H1 (cell line): ENCODE results near the gene DUS4L. TPM values are rescaled to one million over a fixed set of nuclear protein-coding genes. Genes with fewer than 3 reads are reported as not detected.

Experiments used
- CTCF ChIA-PET: fragments of 300-600 bp; sonication (Branson Sonifier 250); formaldehyde crosslinking; loops from one replicate; lab custom pipeline; 2021; ENCODE audit not compliant: partially characterized antibody; lab: Charles Lee
- POLR2A ChIA-PET: fragments of 300-600 bp; sonication (Branson Sonifier 250); formaldehyde crosslinking; loops from one replicate; lab custom pipeline; 2021; ENCODE audit warnings: inconsistent platforms; ENCODE audit not compliant: partially characterized antibody; lab: Charles Lee
- DNase-seq, 2 experiments: peaks; one replicate each; pipeline versions ENCODE4 v3.0.0 to v3.0.0-alpha.2; 2010 to 2022; ENCODE audit warnings: low spot score in 2 of 2, low read depth in 1 of 2, mixed read lengths in 1 of 2
- FAIRE-seq: peaks from 2 replicates; lab custom pipeline; 2011; peaks lifted over from hg19 to GRCh38; lab: Jason Lieb, UNC
- H2AFZ ChIP-seq: 2 replicates; pipeline ENCODE4 v1.8.1; 2012; ENCODE audit warnings: low read length, inconsistent platforms
- H2AK5ac ChIP-seq: 2 replicates; pipeline ENCODE4 v1.6.1; 2013; ENCODE audit warnings: low read depth, low read length
- H2BK120ac ChIP-seq: replicated peaks from 2 replicates; pipeline ENCODE3; 2013; ENCODE audit warnings: low read depth, low read length, inconsistent platforms
- H2BK12ac ChIP-seq: 2 replicates; pipeline ENCODE4 v1.6.1; 2013; ENCODE audit warnings: low read depth, low read length
- H2BK15ac ChIP-seq: 2 replicates; pipeline ENCODE4 v1.6.1; 2013; ENCODE audit warnings: low read length
- H2BK20ac ChIP-seq: 2 replicates; pipeline ENCODE4 v1.6.1; 2013; ENCODE audit warnings: low read length
- H2BK5ac ChIP-seq: 2 replicates; pipeline ENCODE4 v1.6.1; 2013; ENCODE audit warnings: low read depth, low read length
- H3K14ac ChIP-seq: 2 replicates; pipeline ENCODE4 v1.6.1; 2013; ENCODE audit warnings: inconsistent platforms; ENCODE audit not compliant: insufficient read length
- H3K18ac ChIP-seq: 2 replicates; pipeline ENCODE4 v1.6.1; 2013; ENCODE audit warnings: low read length; ENCODE audit errors: extremely low read depth
- H3K23ac ChIP-seq: 2 replicates; pipeline ENCODE4 v1.6.1; 2013; ENCODE audit warnings: inconsistent platforms; ENCODE audit not compliant: insufficient read length
- H3K23me2 ChIP-seq: 2 replicates; pipeline ENCODE4 v1.6.1; 2013; ENCODE audit warnings: low read depth, low read length
- H3K27ac ChIP-seq: 2 replicates; pipeline ENCODE4 v1.6.1; 2011; ENCODE audit warnings: low read depth, low read length, inconsistent platforms
- H3K27me3 ChIP-seq, 4 experiments: replicated peaks in 1 of 4; 1 replicate in 1 of 4; 2 replicates in 3 of 4; pipeline versions ENCODE4 v1.6.1 to v1.8.1; 2011 to 2013; ENCODE audit warnings: low read length in 3 of 4, mild to moderate bottlenecking in 3 of 4, inconsistent platforms in 2 of 4, mixed read lengths in 2 of 4, moderate library complexity in 1 of 4; ENCODE audit not compliant: control insufficient read depth in 3 of 4, insufficient read depth in 3 of 4; ENCODE audit errors: extremely low read depth in 1 of 4
- H3K36me3 ChIP-seq, 4 experiments: 2 replicates each; pipeline versions ENCODE4 v1.6.1 to v1.8.1; 2011 to 2013; ENCODE audit warnings: mild to moderate bottlenecking in 4 of 4, low read length in 3 of 4, moderate library complexity in 2 of 4, control low read depth in 1 of 4, inconsistent platforms in 1 of 4; ENCODE audit not compliant: insufficient read depth in 4 of 4, control insufficient read depth in 2 of 4
- H3K4ac ChIP-seq: replicated peaks from 2 replicates; pipeline ENCODE3; 2013; ENCODE audit warnings: low read length, low read depth, mixed read lengths, inconsistent platforms; ENCODE audit not compliant: insufficient read length
- H3K4me1 ChIP-seq, 4 experiments: replicated peaks in 1 of 4; 1 replicate in 1 of 4; 2 replicates in 3 of 4; pipeline versions ENCODE4 v1.6.1 to v1.8.1; 2011 to 2013; ENCODE audit warnings: low read length in 3 of 4, inconsistent platforms in 2 of 4, mixed read lengths in 1 of 4; ENCODE audit not compliant: insufficient read depth in 4 of 4, control insufficient read depth in 3 of 4
- H3K4me2 ChIP-seq, 2 experiments: 2 replicates each; pipeline versions ENCODE4 v1.6.1 to v1.8.1; 2011 to 2013; ENCODE audit warnings: low read depth in 2 of 2, low read length in 2 of 2, control low read depth in 1 of 2, inconsistent platforms in 1 of 2, mild to moderate bottlenecking in 1 of 2; ENCODE audit not compliant: insufficient read depth in 1 of 2
- H3K4me3 ChIP-seq, 4 experiments: fragments of 200-600, 300-600 bp in 1 of 4; sonication (generic), shearing (Covaris generic), sonication (Bioruptor Twin) in 1 of 4; 2 replicates each; pipeline versions ENCODE4 v1.5.1 to v1.8.1; 2011 to 2016; ENCODE audit warnings: low read length in 4 of 4, low read depth in 3 of 4, control low read depth in 2 of 4, inconsistent platforms in 2 of 4, mild to moderate bottlenecking in 2 of 4, mixed read lengths in 1 of 4, moderate library complexity in 1 of 4; ENCODE audit not compliant: insufficient read depth in 2 of 4; ENCODE audit errors: extremely low read depth in 1 of 4
- H3K56ac ChIP-seq: replicated peaks from 2 replicates; pipeline ENCODE3; 2013; ENCODE audit warnings: low read depth, mild to moderate bottlenecking, mixed read lengths, low read length, inconsistent platforms; ENCODE audit not compliant: insufficient read length
- H3K79me1 ChIP-seq: 2 replicates; pipeline ENCODE4 v1.6.1; 2013; ENCODE audit warnings: low read depth, low read length, control low read depth
- H3K79me2 ChIP-seq, 2 experiments: 2 replicates each; pipeline versions ENCODE4 v1.6.1 to v1.8.1; 2012 to 2013; ENCODE audit warnings: low read length in 2 of 2, mild to moderate bottlenecking in 2 of 2, inconsistent platforms in 1 of 2; ENCODE audit not compliant: insufficient read depth in 2 of 2, control insufficient read depth in 1 of 2
- H3K9ac ChIP-seq, 4 experiments: replicated peaks in 1 of 4; 1 replicate in 1 of 4; 2 replicates in 3 of 4; pipeline versions ENCODE4 v1.6.1 to v1.8.1; 2011 to 2013; ENCODE audit warnings: low read depth in 3 of 4, low read length in 3 of 4, control low read depth in 2 of 4, mild to moderate bottlenecking in 2 of 4, moderate library complexity in 2 of 4, inconsistent platforms in 1 of 4; ENCODE audit errors: extremely low read depth in 1 of 4
- H3K9me3 ChIP-seq, 2 experiments: 2 replicates each; pipeline versions ENCODE4 v1.6.1 to v1.8.1; 2012 to 2013; ENCODE audit warnings: mild to moderate bottlenecking in 2 of 2, moderate library complexity in 2 of 2, control low read depth in 1 of 2, inconsistent platforms in 1 of 2, low read depth in 1 of 2, low read length in 1 of 2, mixed read lengths in 1 of 2; ENCODE audit not compliant: insufficient read depth in 2 of 2
- H4K20me1 ChIP-seq, 2 experiments: replicated peaks in 1 of 2; 2 replicates each; pipeline versions ENCODE3 to v1.8.1; 2011 to 2013; ENCODE audit warnings: inconsistent platforms in 2 of 2, low read length in 2 of 2, mild to moderate bottlenecking in 1 of 2; ENCODE audit not compliant: insufficient read depth in 2 of 2, control insufficient read depth in 1 of 2
- H4K5ac ChIP-seq: 2 replicates; pipeline ENCODE4 v1.6.1; 2013; ENCODE audit warnings: low read length, low read depth, mixed read lengths, inconsistent platforms; ENCODE audit not compliant: insufficient read length
- H4K8ac ChIP-seq: 2 replicates; pipeline ENCODE4 v1.8.0; 2013; ENCODE audit warnings: mild to moderate bottlenecking, moderate library complexity, low read length, inconsistent platforms; ENCODE audit not compliant: insufficient read depth; ENCODE audit errors: extremely low read depth
- H4K91ac ChIP-seq: replicated peaks from 2 replicates; pipeline ENCODE3; 2013; ENCODE audit warnings: low read length, mixed read lengths, inconsistent platforms; ENCODE audit not compliant: insufficient read length
- CBX8 ChIP-seq: fragments of 300-800, 300-1000 bp; sonication (generic); IDR thresholded peaks from 2 replicates; pipeline ENCODE4 v1.7.1; 2016; ENCODE audit warnings: low read depth, low read length, borderline replicate concordance
- CEBPB ChIP-seq: IDR thresholded peaks from 2 replicates; pipeline ENCODE4 v1.6.1; 2012; ENCODE audit warnings: low read depth, low read length
- CREB1 ChIP-seq: IDR thresholded peaks from 2 replicates; pipeline ENCODE4 v1.6.1; 2012; ENCODE audit warnings: inconsistent platforms
- EP300 ChIP-seq, 2 experiments: IDR thresholded peaks; 1 replicate in 1 of 2; 2 replicates in 1 of 2; pipeline ENCODE4 v1.6.1; 2011 to 2012; ENCODE audit warnings: low read depth in 2 of 2, low read length in 2 of 2, mild to moderate bottlenecking in 2 of 2, borderline replicate concordance in 1 of 2, inconsistent platforms in 1 of 2, moderate library complexity in 1 of 2
- EZH2 ChIP-seq: fragments of 200-600 bp; sonication (generic); IDR thresholded peaks from 2 replicates; pipeline ENCODE4 v1.7.1; 2012; ENCODE audit warnings: low read depth, mild to moderate bottlenecking, moderate library complexity, low read length, inconsistent platforms; ENCODE audit not compliant: severe bottlenecking
- MAFK ChIP-seq: IDR thresholded peaks from 2 replicates; pipeline ENCODE4 v1.6.1; 2012; ENCODE audit warnings: low read depth, mild to moderate bottlenecking, improper control_type of control experiment, low read length
- PHF8 ChIP-seq: fragments of 200-600 bp; sonication (generic); conservative IDR thresholded peaks from 2 replicates; pipeline ENCODE4 v1.7.1; 2012; ENCODE audit warnings: low read depth, mild to moderate bottlenecking, inconsistent platforms, low read length, moderate library complexity
- POLR2A ChIP-seq, 2 experiments: IDR thresholded peaks; 1 replicate in 1 of 2; 2 replicates in 1 of 2; pipeline ENCODE4 v1.6.1; 2011; ENCODE audit warnings: low read depth in 2 of 2, low read length in 2 of 2, mild to moderate bottlenecking in 2 of 2; ENCODE audit errors: control extremely low read depth in 1 of 2
- RAD21 ChIP-seq, 2 experiments: IDR thresholded peaks in 1 of 2; conservative IDR thresholded peaks in 1 of 2; 2 replicates each; pipeline ENCODE4 v1.6.1; 2011; ENCODE audit warnings: low read depth in 2 of 2, low read length in 2 of 2, improper control_type of control experiment in 1 of 2, inconsistent platforms in 1 of 2, mild to moderate bottlenecking in 1 of 2, moderate library complexity in 1 of 2
- RFX5 ChIP-seq: IDR thresholded peaks from 2 replicates; pipeline ENCODE4 v1.6.1; 2011; ENCODE audit warnings: low read depth, low read length, improper control_type of control experiment, borderline replicate concordance
- RNF2 ChIP-seq: fragments of 200-900, 300-1000 bp; sonication (generic); IDR thresholded peaks from 2 replicates; pipeline ENCODE4 v1.7.1; 2016; ENCODE audit warnings: borderline replicate concordance, low read depth, mild to moderate bottlenecking, antibody characterized with exemption, low read length; ENCODE audit not compliant: poor library complexity, severe bottlenecking; ENCODE audit errors: missing control alignments
- SRF ChIP-seq: IDR thresholded peaks from 2 replicates; pipeline ENCODE4 v1.6.1; 2011; ENCODE audit warnings: mild to moderate bottlenecking, low read depth, low read length, moderate library complexity
- TCF12 ChIP-seq: IDR thresholded peaks from 2 replicates; pipeline ENCODE4 v1.6.1; 2011; ENCODE audit warnings: low read depth, mild to moderate bottlenecking, low read length
- TEAD4 ChIP-seq: IDR thresholded peaks from 2 replicates; pipeline ENCODE4 v1.6.1; 2012; ENCODE audit warnings: low read depth, low read length, inconsistent platforms, mixed read lengths
- WGBS, 2 experiments: shearing (Covaris generic) in 1 of 2; methylation state at CpG; one replicate each; pipeline versions ENCODE4 v1.1.6 to v1.1.7; 2013 to 2015; ENCODE audit warnings: low lambda C conversion rate in 2 of 2, mixed read lengths in 2 of 2, inconsistent platforms in 1 of 2, low coverage in 1 of 2, missing lambda C conversion rate in 1 of 2; ENCODE audit not compliant: insufficient replicate concordance in 2 of 2, insufficient coverage in 1 of 2, insufficient read length in 1 of 2; ENCODE audit errors: extremely low coverage in 1 of 2, missing lambda C conversion rate in 1 of 2; 5-methylcytosine and 5-hydroxymethylcytosine counted together
- polyA plus RNA-seq, 7 experiments: library from polyadenylated mRNA; depleted of rRNA in 3 of 7; stranded (reverse) in 5 of 7; unstranded in 2 of 7; fragments of >200 nt in 5 of 7; fragments of 200-250 nt in 2 of 7; gene quantifications; 1 replicate in 5 of 7; 2 replicates in 1 of 7; 4 replicates in 1 of 7; pipeline versions ENCODE4 v1.2.1 to v1.2.3, GENCODE V29; 2011 to 2013; ENCODE audit warnings: missing spikeins in 2 of 7, mixed read lengths in 2 of 7
- total RNA-seq: library from RNA; stranded (reverse); fragmentation: NEBNext Ultra II Directional; extraction: Animal tissue kit (Norgen Biotek cat#: 25700); gene quantifications from 2 replicates; pipeline ENCODE4 v1.2.1, GENCODE V29; 2021

Gene DUS4L
- total and polyA plus RNA-seq, 2 of the 8 experiments (the other 6 are each of a cell fraction or from before 2014, with no cell fraction given): 6.1 to 11.5 TPM

DNA sequence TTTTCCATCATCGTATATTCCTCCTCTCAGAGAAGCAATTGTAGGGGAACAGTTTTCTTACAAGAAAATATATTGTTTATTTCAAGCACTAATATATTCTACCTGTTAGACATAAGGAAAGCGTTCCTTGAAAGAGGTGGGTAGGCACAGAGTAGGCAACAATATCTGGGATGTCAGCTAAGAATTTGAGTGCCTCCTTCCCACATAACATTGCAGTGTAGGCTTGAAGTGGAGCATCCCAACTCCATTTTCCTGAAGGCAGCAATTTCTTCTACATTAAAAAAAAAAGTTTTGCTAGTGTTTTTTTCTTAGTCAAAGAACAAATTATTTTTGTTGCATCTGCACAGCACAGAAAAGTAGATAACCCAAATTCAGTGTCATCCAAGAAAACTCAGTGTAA is 37.0 kb downstream of the DUS4L start:
- Histone ChIP-seq H3K18ac (no peak overlapping the region), H3K9ac (no peak overlapping the region), H4K91ac (no peak overlapping the region), H2BK5ac (no peak overlapping the region), H4K20me1 (no peaks in the 10 kb centered on the region), H3K23me2 (no peaks in the 10 kb centered on the region), H3K79me1 (no peaks in the 10 kb centered on the region), H4K8ac (no peak overlapping the region), H3K27ac (no peak overlapping the region), H3K23ac (no peak overlapping the region), H3K14ac (no peak overlapping the region), H2BK120ac (no peak overlapping the region), H3K4me1 (peaks cover 0 to 2% (median 0%) of the 10 kb centered on the region in 4 experiments; a peak in 1 of 7 replicates), H3K36me3 (peaks cover 0 to 4% (median 0%) of the 10 kb centered on the region in 4 experiments; a peak in 1 of 8 replicates), H2AFZ (no peak overlapping the region), H3K56ac (no peak overlapping the region), H3K27me3 (no peaks in the 10 kb centered on the region), H3K4me2 (no peak overlapping the region), H2BK12ac (no peak overlapping the region), H3K4ac (no peak overlapping the region), H2AK5ac (no peak overlapping the region), H3K79me2 (no peaks in the 10 kb centered on the region), H2BK20ac (no peak overlapping the region), H3K4me3 (no peak overlapping the region), H2BK15ac (no peak overlapping the region), H4K5ac (no peak overlapping the region), H3K9me3 (no peaks in the 10 kb centered on the region)
- no peak for DNase-seq
- POLR2A ChIA-PET: no interaction called here
- 91% methylated on average over 2 of the region's 2 CpGs; no CpG with 5 or more reads in 1 of the 2 experiments for WGBS, 2 experiments
- CTCF ChIA-PET: no interaction called here
- no peak for FAIRE-seq
- TF ChIP-seq POLR2A (IDR thresholded peaks at IDR 0.05; ENCODE audit: control extremely low read depth in 1 of 2, low read depth in 2 of 2, low read length in 2 of 2) (no peak), TEAD4 (no peak), TCF12 (no peak), EZH2 (no peak), CREB1 (no peak), RNF2 (no peak), EP300 (IDR thresholded peaks at IDR 0.05; ENCODE audit: borderline replicate concordance in 1 of 2, low read depth in 2 of 2, low read length in 2 of 2) (no peak), RAD21 (IDR thresholded peaks at IDR 0.05 in 1 of 2, conservative IDR thresholded peaks at IDR 0.05 in 1 of 2; ENCODE audit: low read depth in 2 of 2, low read length in 2 of 2) (no peak), CEBPB (no peak), SRF (no peak), MAFK (no peak), CBX8 (no peak), PHF8 (no peak), RFX5 (no peak)
